Hepatocyte (in vitro differentiated cells): ENCODE measurements around the gene ZC3H4. TPM values are rescaled to one million over a fixed set of nuclear protein-coding genes. Genes with fewer than 3 reads are reported as not detected.
"Not testable (repeated sequence)": the region's sequence is repeated elsewhere in the genome, so short reads cannot be mapped to it uniquely, and the experiment has no call there.

Source experiments
- DNase-seq: peaks from one replicate; pipeline ENCODE4 v3.0.0-alpha.2; 2016; ENCODE audit warnings: low spot score
- H2AFZ ChIP-seq: fragments of 200-600 bp; sonication (generic); 2 replicates; pipeline ENCODE4 v1.6.0; 2016; ENCODE audit warnings: antibody characterized with exemption, mild to moderate bottlenecking
- H3K27ac ChIP-seq: fragments of 200-600 bp; sonication (generic); 2 replicates; pipeline ENCODE4 v1.5.1; 2016; ENCODE audit warnings: mild to moderate bottlenecking
- H3K27me3 ChIP-seq: fragments of 200-600 bp; sonication (generic); 2 replicates; pipeline ENCODE4 v1.6.1; 2016
- H3K36me3 ChIP-seq: fragments of 200-600 bp; sonication (generic); replicated peaks from 2 replicates; pipeline ENCODE4 v1.5.1; 2016; ENCODE audit warnings: low read depth; ENCODE audit not compliant: insufficient read depth
- H3K4me1 ChIP-seq: fragments of 200-600 bp; sonication (generic); 2 replicates; pipeline ENCODE4 v1.5.1; 2016; ENCODE audit warnings: mild to moderate bottlenecking, moderate library complexity; ENCODE audit not compliant: insufficient read depth
- H3K4me2 ChIP-seq: fragments of 200-600 bp; sonication (generic); 2 replicates; pipeline ENCODE4 v1.6.0; 2016
- H3K4me3 ChIP-seq: fragments of 200-600 bp; sonication (generic); 2 replicates; pipeline ENCODE4 v1.5.1; 2016; ENCODE audit warnings: mild to moderate bottlenecking
- H3K79me2 ChIP-seq: fragments of 200-600 bp; sonication (generic); 2 replicates; pipeline ENCODE4 v1.6.0; 2017; ENCODE audit warnings: mild to moderate bottlenecking
- H3K9me2 ChIP-seq: fragments of 200-600 bp; sonication (generic); replicated peaks from 2 replicates; pipeline ENCODE4 v1.6.0; 2017; ENCODE audit warnings: mild to moderate bottlenecking; ENCODE audit not compliant: insufficient read depth
- H3K9me3 ChIP-seq: fragments of 200-600 bp; sonication (generic); 2 replicates; pipeline ENCODE4 v1.5.1; 2016; ENCODE audit warnings: low read depth, mild to moderate bottlenecking
- H4K20me1 ChIP-seq: fragments of 200-600 bp; sonication (generic); 2 replicates; pipeline ENCODE4 v1.6.0; 2016; ENCODE audit warnings: mild to moderate bottlenecking; ENCODE audit not compliant: insufficient read depth, poor library complexity, severe bottlenecking
- EZH2 ChIP-seq: fragments of 200-600 bp; sonication (generic); IDR thresholded peaks from 2 replicates; pipeline ENCODE4 v1.6.1; 2016; ENCODE audit warnings: antibody characterized with exemption, mild to moderate bottlenecking, borderline replicate concordance
- EZH2phosphoT487 ChIP-seq: fragments of 200-600 bp; sonication (generic); IDR thresholded peaks from one replicate; pipeline ENCODE4 v1.6.1; 2018; ENCODE audit warnings: antibody characterized with exemption, mild to moderate bottlenecking, low read depth, moderate library complexity; ENCODE audit not compliant: unreplicated experiment, severe bottlenecking
- whole genome bisulfite sequencing: methylation state at CpG from one replicate; pipeline ENCODE4 v1.1.6; 2016; ENCODE audit warnings: low lambda C conversion rate; ENCODE audit errors: missing lambda C conversion rate; 5-methylcytosine and 5-hydroxymethylcytosine counted together
- polyA plus RNA-seq: library from polyadenylated mRNA; unstranded; fragments of >200 nt; fragmentation: Nextera tagmentation; extraction: Ambion mirVana; gene quantifications from 2 replicates; pipeline ENCODE4 v1.2.1, GENCODE V29; 2016
- total RNA-seq: library from RNA; depleted of rRNA; stranded (reverse); fragments of >200 nt; gene quantifications from 2 replicates; pipeline ENCODE4 v1.2.3, GENCODE V29; 2014
- TF ChIP-seq, protein P1 (sequence below): fragments of 200-600 bp; sonication (generic); IDR thresholded peaks from 2 replicates; pipeline ENCODE4 v1.5.1; 2016; ENCODE audit warnings: antibody characterized with exemption, mild to moderate bottlenecking; ENCODE audit not compliant: poor library complexity

ZC3H4 gene
- total and polyA plus RNA-seq, 2 experiments from 2014 or later, result 4.3 to 13.1 TPM

GRCh38 chr19:47063874-47064273 is 49.7 kb downstream of the ZC3H4 start:
- no peaks in the 10 kb centered on the region for H3K36me3 ChIP-seq
- no peaks in the 10 kb centered on the region for H4K20me1 ChIP-seq
- H3K9me3 ChIP-seq, result no peaks in the 10 kb centered on the region
- TF ChIP-seq EZH2phosphoT487 (no peak), EZH2 (no peak)
- TF ChIP-seq, protein P1, sequence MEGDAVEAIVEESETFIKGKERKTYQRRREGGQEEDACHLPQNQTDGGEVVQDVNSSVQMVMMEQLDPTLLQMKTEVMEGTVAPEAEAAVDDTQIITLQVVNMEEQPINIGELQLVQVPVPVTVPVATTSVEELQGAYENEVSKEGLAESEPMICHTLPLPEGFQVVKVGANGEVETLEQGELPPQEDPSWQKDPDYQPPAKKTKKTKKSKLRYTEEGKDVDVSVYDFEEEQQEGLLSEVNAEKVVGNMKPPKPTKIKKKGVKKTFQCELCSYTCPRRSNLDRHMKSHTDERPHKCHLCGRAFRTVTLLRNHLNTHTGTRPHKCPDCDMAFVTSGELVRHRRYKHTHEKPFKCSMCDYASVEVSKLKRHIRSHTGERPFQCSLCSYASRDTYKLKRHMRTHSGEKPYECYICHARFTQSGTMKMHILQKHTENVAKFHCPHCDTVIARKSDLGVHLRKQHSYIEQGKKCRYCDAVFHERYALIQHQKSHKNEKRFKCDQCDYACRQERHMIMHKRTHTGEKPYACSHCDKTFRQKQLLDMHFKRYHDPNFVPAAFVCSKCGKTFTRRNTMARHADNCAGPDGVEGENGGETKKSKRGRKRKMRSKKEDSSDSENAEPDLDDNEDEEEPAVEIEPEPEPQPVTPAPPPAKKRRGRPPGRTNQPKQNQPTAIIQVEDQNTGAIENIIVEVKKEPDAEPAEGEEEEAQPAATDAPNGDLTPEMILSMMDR, result no peak
- 81% methylated on average over 6 of the region's 6 CpGs for WGBS
- H3K27me3 ChIP-seq, result no peaks in the 10 kb centered on the region
- H3K4me1 ChIP-seq, result no peaks in the 10 kb centered on the region
- no peak overlapping the region for H3K27ac ChIP-seq
- H3K4me3 ChIP-seq, result no peak overlapping the region
- no peak overlapping the region for H3K4me2 ChIP-seq
- DNase-seq, result no peak
- H2AFZ ChIP-seq, result no peak overlapping the region
- no peaks in the 10 kb centered on the region for H3K79me2 ChIP-seq
- H3K9me2 ChIP-seq, result no peaks in the 10 kb centered on the region

DNA sequence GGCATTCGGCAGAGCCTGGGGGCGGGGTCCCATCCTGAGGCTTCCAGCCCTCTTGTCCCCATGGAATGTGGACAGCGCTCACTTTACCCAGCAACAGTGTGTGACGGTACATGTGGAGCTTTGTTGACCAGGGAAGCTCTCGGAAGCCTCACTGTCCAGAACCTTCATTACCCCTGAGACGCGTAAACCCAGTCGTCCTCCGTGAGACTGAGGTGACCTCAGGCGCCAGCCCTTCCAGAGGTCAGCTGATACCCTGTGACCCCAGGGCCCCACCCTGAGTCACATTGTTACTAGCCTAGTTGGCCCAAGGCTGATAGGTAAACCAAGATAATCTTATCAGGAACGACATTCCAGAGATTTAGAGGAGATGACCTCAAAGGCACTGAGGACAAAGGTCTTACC is 55.0 kb downstream of the ZC3H4 start:
- Histone ChIP-seq H3K27ac (peak overlapping the region; percentile 78), H3K4me2 (peak overlapping the region; percentile 63), H4K20me1 (no peaks in the 10 kb centered on the region), H3K79me2 (no peaks in the 10 kb centered on the region), H3K36me3 (no peaks in the 10 kb centered on the region), H3K4me3 (no peak overlapping the region), H3K9me3 (no peaks in the 10 kb centered on the region), H3K27me3 (no peaks in the 10 kb centered on the region), H3K9me2 (no peaks in the 10 kb centered on the region), H3K4me1 (peaks cover 26% of the 10 kb centered on the region), H2AFZ (no peak overlapping the region)
- TF ChIP-seq EZH2phosphoT487 (no peak), EZH2 (no peak)
- TF ChIP-seq, protein P1, result no peak
- 34% methylated on average over 11 of the region's 11 CpGs for WGBS
- peak; percentile 71 for DNase-seq

DNA sequence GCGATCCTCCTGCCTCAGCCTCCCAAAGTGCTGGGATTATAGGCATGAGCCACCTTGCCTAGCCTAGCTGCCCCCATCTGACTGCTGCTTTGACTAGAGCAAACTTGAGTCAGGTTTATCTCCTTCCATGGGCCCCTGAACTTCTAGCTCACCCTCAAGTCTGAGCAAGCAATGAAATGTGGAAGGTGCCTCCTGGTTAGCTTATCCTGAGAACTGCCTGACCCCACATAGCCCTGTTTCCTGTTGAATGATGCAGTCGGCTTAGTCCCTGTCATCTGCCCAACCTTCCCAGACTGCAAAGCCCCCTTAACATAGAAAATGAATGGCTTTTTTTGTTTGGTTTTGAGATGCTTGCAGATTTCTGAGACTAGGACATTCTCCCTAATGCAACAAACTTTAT is 56.2 kb downstream of the ZC3H4 start:
- Histone ChIP-seq H3K27ac (peak overlapping the region; percentile 78), H4K20me1 (no peaks in the 10 kb centered on the region), H3K9me2 (no peaks in the 10 kb centered on the region), H3K36me3 (no peaks in the 10 kb centered on the region), H2AFZ (no peak overlapping the region), H3K79me2 (no peaks in the 10 kb centered on the region), H3K4me2 (peak overlapping the region; percentile 46), H3K4me1 (peaks cover 26% of the 10 kb centered on the region), H3K4me3 (no peak overlapping the region), H3K9me3 (no peaks in the 10 kb centered on the region), H3K27me3 (no peaks in the 10 kb centered on the region)
- TF ChIP-seq EZH2, result no peak
- TF ChIP-seq, protein P1, result no peak
- WGBS, result 48% methylated on average over 2 of the region's 2 CpGs
- DNase-seq, result peak; percentile 39

DNA sequence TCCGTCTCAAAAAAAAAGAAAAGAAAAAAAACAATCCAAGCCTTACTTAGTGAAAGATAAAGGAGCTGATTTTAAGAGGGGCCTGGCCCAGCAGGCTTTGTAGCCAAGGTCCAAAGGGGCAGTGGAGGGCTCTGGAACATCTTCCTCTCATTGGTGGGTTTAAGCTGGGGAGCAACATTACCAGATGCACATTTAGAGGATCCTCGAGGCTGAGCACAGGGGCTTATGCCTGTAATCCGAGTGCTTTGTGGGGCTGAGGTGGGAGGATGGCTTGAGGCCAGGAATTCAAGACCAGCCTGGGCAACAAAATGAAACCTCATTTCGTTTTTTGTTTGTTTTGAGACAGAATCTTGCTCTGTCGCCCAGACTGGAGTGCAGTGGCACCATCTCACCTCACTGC is 57.2 kb downstream of the ZC3H4 start:
- WGBS, result 36% methylated on average over 4 of the region's 5 CpGs
- Histone ChIP-seq H3K9me3 (no peaks in the 10 kb centered on the region), H3K4me1 (peaks cover 26% of the 10 kb centered on the region), H3K4me2 (peak overlapping the region; percentile 46), H3K4me3 (no peak overlapping the region), H4K20me1 (no peaks in the 10 kb centered on the region), H3K27ac (peak overlapping the region; percentile 34), H3K9me2 (no peaks in the 10 kb centered on the region), H2AFZ (no peak overlapping the region), H3K79me2 (no peaks in the 10 kb centered on the region), H3K36me3 (no peaks in the 10 kb centered on the region), H3K27me3 (no peaks in the 10 kb centered on the region)
- DNase-seq, result no peak
- TF ChIP-seq EZH2 (no peak), EZH2phosphoT487 (no peak)
- TF ChIP-seq, protein P1, result no peak

DNA sequence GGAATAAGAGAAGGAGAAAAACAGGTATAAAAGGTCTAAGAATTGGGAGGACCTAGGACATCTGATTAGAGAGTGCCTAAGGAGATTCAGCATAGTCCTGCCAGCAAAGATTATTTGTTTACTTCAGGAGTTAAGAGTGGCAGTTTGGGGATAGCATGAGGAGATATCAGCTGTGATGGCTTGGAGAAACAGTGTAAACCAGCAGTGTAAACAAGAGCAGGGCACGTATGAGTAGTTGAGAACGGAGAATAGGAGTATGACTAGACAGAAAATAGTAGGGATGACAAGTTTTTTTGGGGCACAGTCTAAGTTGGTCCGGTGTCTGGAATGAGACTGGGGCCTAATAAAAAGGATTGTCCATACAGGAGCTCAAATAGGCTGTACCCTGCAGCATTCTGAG is 63.0 kb downstream of the ZC3H4 start:
- H3K4me2 ChIP-seq, H3K27ac ChIP-seq, H3K9me3 ChIP-seq, H3K27me3 ChIP-seq, H3K4me1 ChIP-seq, H3K4me3 ChIP-seq, H3K79me2 ChIP-seq, DNase-seq, H3K9me2 ChIP-seq, H3K36me3 ChIP-seq, H2AFZ ChIP-seq, H4K20me1 ChIP-seq: not testable (repeated sequence)
- WGBS, result 42% methylated on average over 3 of the region's 3 CpGs
